ENCODE data around the gene TNFSF11.
"Not testable (repeated sequence)": the region's sequence is repeated elsewhere in the genome, so short reads cannot be mapped to it uniquely, and the experiment has no call there.

TNFSF11 gene

GRCh38 chr13:42560320-42560719 is 13.6 kb upstream of the TNFSF11 start:
- DNase-seq (ENCODE audit: low read depth, low spot score), result not testable (repeated sequence)

- DNase-seq (ENCODE audit: low read depth, low spot score), result no peak
Observed at GRCh38 chr13:42561752-42562467, 12.0 kb upstream of the TNFSF11 start.

GRCh38 chr13:42567906-42568305 is 6.0 kb upstream of the TNFSF11 start:
- no peak for DNase-seq (ENCODE audit: low read depth, low spot score)

- no peak for DNase-seq (ENCODE audit: low read depth, low spot score)
Observed at GRCh38 chr13:42569576-42570344, 4.2 kb upstream of the TNFSF11 start.

DNA sequence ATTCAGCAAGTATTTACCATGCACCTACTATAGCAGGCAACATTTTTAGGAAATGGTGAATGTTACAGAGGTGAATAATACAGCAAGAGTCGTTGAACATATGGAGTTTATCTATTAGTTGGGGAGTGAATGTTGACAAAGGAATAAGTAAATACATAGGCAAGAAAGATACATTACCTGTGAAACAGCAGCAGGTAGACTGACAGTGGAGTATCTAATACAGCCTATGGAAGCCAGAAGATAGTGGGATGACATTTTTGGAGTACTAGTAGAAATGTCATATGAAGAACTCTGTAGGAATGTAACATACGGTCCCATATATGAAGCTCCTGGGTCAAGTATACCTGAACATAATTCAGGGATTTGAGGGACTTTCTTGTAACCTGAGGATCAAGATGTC is 2.1 kb upstream of the TNFSF11 start:
- no peak for DNase-seq (ENCODE audit: low read depth, low spot score)

DNA sequence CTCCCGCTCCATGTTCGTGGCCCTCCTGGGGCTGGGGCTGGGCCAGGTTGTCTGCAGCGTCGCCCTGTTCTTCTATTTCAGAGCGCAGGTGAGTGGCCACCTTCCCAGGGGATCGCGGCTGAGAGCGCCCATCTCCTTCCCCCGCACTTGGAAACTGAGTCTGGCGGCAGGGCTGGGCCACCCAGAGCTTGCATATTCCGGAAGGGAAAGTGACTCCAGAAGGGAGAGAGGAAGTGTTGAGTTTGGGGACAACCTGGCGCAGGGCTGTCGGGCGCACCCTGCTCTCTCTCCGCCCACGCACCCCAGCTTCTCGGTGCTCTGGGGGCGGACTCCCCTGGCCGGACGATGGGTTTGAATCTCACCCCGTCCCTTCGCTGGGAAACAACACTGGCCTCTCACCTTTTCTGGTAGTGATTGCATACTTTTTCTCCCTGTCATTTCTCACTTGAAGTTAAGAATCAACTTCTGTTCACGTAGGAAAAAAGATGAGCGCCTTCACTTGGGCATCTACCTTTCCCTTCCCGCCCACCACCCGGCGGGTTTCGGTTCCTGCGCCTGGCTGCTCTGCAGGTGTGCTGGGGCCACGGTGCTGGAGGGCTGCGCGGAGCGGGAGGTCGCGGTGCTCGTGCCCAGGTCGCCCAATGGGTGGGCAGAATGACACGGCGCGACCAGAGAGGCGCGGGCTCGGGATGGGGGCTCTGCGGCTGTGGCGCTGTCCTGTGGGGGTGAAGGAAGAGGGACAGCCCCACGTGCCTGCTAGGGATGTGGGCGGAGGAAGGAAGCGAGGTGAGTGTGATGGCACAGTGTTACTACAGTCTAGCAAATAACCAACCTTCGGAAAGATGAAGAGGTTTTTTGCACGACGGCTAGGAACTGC is 721 bp downstream of the TNFSF11 start:
- no peak for DNase-seq (ENCODE audit: low read depth, low spot score)

DNA sequence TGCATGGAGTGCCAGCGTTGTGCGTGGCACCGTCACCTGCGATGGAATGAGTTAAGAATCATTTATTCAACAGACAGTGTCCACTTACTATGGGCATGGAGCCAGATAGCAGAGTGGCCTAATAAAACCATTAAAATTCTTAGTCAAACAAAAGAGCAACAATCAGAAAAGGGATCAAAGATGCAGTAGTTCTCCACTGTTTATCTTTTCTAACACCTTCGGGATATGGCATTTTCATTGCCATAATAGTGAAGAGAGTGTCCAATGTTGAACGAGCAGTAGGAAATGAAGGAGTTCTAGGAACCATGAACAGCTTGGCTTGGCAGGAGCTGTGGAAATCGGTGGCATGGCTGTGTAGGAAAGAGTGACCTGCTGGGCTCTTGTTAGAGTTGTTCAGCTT is 2.0 kb downstream of the TNFSF11 start:
- no peak for DNase-seq (ENCODE audit: low read depth, low spot score)

GRCh38 chr13:42577538-42577937 is 3.6 kb downstream of the TNFSF11 start:
- no peak for DNase-seq (ENCODE audit: low read depth, low spot score)

- no peak for DNase-seq (ENCODE audit: low read depth, low spot score)
Observed at GRCh38 chr13:42580644-42581043, 6.7 kb downstream of the TNFSF11 start.

- no peak for DNase-seq (ENCODE audit: low read depth, low spot score)
Observed at GRCh38 chr13:42581427-42581826, 7.5 kb downstream of the TNFSF11 start.

DNA sequence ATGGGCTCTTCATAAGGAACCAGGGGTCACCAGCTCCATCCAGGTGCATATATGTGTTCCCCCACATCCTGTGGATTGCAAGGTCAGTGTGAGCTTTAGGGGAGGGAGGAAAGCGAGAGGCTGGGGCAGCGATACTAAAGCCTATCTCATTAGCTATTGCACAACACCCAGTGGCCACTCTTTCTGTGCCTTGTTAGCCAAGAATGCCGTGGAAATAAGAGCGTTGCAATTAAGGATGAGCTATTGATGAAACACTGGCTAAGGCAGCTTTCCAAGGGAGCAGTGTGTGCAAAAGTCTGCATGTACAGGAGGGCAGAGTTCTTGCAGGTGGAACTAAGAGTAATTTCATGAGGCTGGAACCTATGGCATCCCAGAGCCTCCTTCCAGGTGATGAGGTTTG is 17.6 kb downstream of the TNFSF11 start:
- no peak for DNase-seq (ENCODE audit: low read depth, low spot score)

- DNase-seq (ENCODE audit: low read depth, low spot score), result no peak
Observed at GRCh38 chr13:42592915-42593900, 19.3 kb downstream of the TNFSF11 start.

- peak; percentile 85 for DNase-seq (ENCODE audit: low read depth, low spot score)
Observed at GRCh38 chr13:42594481-42595252, 20.7 kb downstream of the TNFSF11 start.

- DNase-seq (ENCODE audit: low read depth, low spot score), result no peak
Observed at GRCh38 chr13:42595253-42595571, 21.3 kb downstream of the TNFSF11 start.

GRCh38 chr13:42597505-42597904 is 23.6 kb downstream of the TNFSF11 start:
- no peak for DNase-seq (ENCODE audit: low read depth, low spot score)

- DNase-seq (ENCODE audit: low read depth, low spot score), result no peak
Observed at GRCh38 chr13:42600943-42601342, 27.0 kb downstream of the TNFSF11 start.

GRCh38 chr13:42602906-42603305 is 29.0 kb downstream of the TNFSF11 start:
- no peak for DNase-seq (ENCODE audit: low read depth, low spot score)

GRCh38 chr13:42603571-42603970 is 29.6 kb downstream of the TNFSF11 start:
- no peak for DNase-seq (ENCODE audit: low read depth, low spot score)

DNA sequence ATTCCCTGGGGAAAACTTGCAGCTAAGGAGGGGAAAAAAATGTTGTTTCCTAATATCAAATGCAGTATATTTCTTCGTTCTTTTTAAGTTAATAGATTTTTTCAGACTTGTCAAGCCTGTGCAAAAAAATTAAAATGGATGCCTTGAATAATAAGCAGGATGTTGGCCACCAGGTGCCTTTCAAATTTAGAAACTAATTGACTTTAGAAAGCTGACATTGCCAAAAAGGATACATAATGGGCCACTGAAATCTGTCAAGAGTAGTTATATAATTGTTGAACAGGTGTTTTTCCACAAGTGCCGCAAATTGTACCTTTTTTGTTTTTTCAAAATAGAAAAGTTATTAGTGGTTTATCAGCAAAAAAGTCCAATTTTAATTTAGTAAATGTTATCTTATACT is 33.6 kb downstream of the TNFSF11 start:
- DNase-seq (ENCODE audit: low read depth, low spot score), result no peak

DNA sequence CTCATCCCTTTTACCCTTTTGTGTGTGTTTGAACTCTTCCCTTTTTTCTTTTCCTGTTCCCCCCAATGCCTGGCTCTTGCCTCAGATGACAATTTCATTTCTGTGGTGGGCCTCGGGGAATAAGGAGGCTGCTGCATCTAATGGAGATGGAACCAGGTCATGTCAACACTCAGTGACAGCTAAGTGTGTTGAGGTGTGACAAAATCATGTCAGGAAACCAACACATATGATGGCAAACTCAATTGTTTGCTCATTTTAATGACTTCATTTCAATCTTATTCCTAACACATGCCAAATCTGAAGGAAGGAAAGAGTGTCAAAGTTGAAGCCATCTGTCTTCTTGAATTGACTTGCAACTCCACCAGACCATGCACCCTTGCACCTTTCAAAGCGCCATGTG is 36.7 kb downstream of the TNFSF11 start:
- no peak for DNase-seq (ENCODE audit: low read depth, low spot score)
